Transverse colon (tissue), 3 donors: ENCODE results near the gene CAND2.

Experiments used
- CTCF ChIP-seq, 5 experiments: fragments of 200-600 bp in 3 of 5; fragments of 450-650 bp in 2 of 5; sonication (generic) in 3 of 5; IDR thresholded peaks; 1 replicate in 2 of 5; 2 replicates in 3 of 5; pipeline ENCODE4 v1.5.1; 2016 to 2017; ENCODE audit warnings: antibody characterized with exemption in 5 of 5, inconsistent platforms in 3 of 5, mild to moderate bottlenecking in 2 of 5, moderate library complexity in 1 of 5
- POLR2A ChIP-seq: fragments of 450-650 bp; IDR thresholded peaks from one replicate; pipeline ENCODE4 v1.6.1; 2016; ENCODE audit warnings: antibody characterized with exemption, mild to moderate bottlenecking, moderate library complexity

GRCh38 chr3:12775226-12775625, 21.3 kb upstream of the CAND2 start:
- TF ChIP-seq CTCF (IDR thresholded peaks at IDR 0.05), result no peak
- no peak for TF ChIP-seq POLR2A
